ENCODE data around the gene SRD5A3. TPM values are rescaled to one million over a fixed set of nuclear protein-coding genes. Genes with fewer than 3 reads are reported as not detected.

SRD5A3 gene
- total RNA-seq, 1 donor from 2014 or later, result 14.3 TPM

GRCh38 chr4:55393461-55394320 lies 47.6 kb downstream of the SRD5A3 start:
- H3K36me3 ChIP-seq (ENCODE audit: control insufficient read depth, insufficient read depth, low read length), result no peaks in the 10 kb centered on the region
- no peaks in the 10 kb centered on the region for H3K27me3 ChIP-seq (ENCODE audit: control insufficient read depth, insufficient read depth, low read length)
- no peak for TF ChIP-seq CTCF (IDR thresholded peaks at IDR 0.05; ENCODE audit: insufficient read depth, low read length, poor library complexity, severe bottlenecking)
- DNase-seq (ENCODE audit: low read depth), result no peak
- no peak overlapping the region for H3K4me3 ChIP-seq (ENCODE audit: low read depth, low read length)

GRCh38 chr4:55395218-55395528 lies 49.1 kb downstream of the SRD5A3 start:
- no peak for DNase-seq (ENCODE audit: low read depth)
- no peak for TF ChIP-seq CTCF (IDR thresholded peaks at IDR 0.05; ENCODE audit: insufficient read depth, low read length, poor library complexity, severe bottlenecking)
- Histone ChIP-seq H3K36me3 (ENCODE audit: control insufficient read depth, insufficient read depth, low read length) (no peaks in the 10 kb centered on the region), H3K4me3 (ENCODE audit: low read depth, low read length) (peak overlapping the region; percentile 91), H3K27me3 (ENCODE audit: control insufficient read depth, insufficient read depth, low read length) (no peaks in the 10 kb centered on the region)

GRCh38 chr4:55395529-55396307 lies 49.7 kb downstream of the SRD5A3 start, which contains the start of gene TMEM165:
Gene TMEM165 (plus strand): TSS chr4:55395957. CDS start chr4:55396190, 233 bp downstream.
- Histone ChIP-seq H3K36me3 (ENCODE audit: control insufficient read depth, insufficient read depth, low read length) (no peaks in the 10 kb centered on the region), H3K4me3 (ENCODE audit: low read depth, low read length) (peak within 1 kb of the TSS; percentile 91), H3K27me3 (ENCODE audit: control insufficient read depth, insufficient read depth, low read length) (no peaks in the 10 kb centered on the region)
- TF ChIP-seq CTCF (IDR thresholded peaks at IDR 0.05; ENCODE audit: insufficient read depth, low read length, poor library complexity, severe bottlenecking), result no peak
- DNase-seq (ENCODE audit: low read depth), result no peak

- no peak for TF ChIP-seq CTCF (IDR thresholded peaks at IDR 0.05; ENCODE audit: insufficient read depth, low read length, poor library complexity, severe bottlenecking)
- no peak for DNase-seq (ENCODE audit: low read depth)
- Histone ChIP-seq H3K36me3 (ENCODE audit: control insufficient read depth, insufficient read depth, low read length) (no peaks in the 10 kb centered on the region), H3K27me3 (ENCODE audit: control insufficient read depth, insufficient read depth, low read length) (no peaks in the 10 kb centered on the region), H3K4me3 (ENCODE audit: low read depth, low read length) (peak overlapping the region; percentile 91)
Measured at GRCh38 chr4:55396308-55397125, 50.5 kb downstream of the SRD5A3 start.

- Histone ChIP-seq H3K4me3 (ENCODE audit: low read depth, low read length) (peak overlapping the region; percentile 91), H3K36me3 (ENCODE audit: control insufficient read depth, insufficient read depth, low read length) (no peaks in the 10 kb centered on the region), H3K27me3 (ENCODE audit: control insufficient read depth, insufficient read depth, low read length) (no peaks in the 10 kb centered on the region)
- no peak for TF ChIP-seq CTCF (IDR thresholded peaks at IDR 0.05; ENCODE audit: insufficient read depth, low read length, poor library complexity, severe bottlenecking)
- DNase-seq (ENCODE audit: low read depth), result no peak
Measured at GRCh38 chr4:55397126-55397436, 51.0 kb downstream of the SRD5A3 start.

All from kidney epithelial cell (primary cell).